ENCODE results near the gene FRMPD4. TPM values are rescaled to one million over a fixed set of nuclear protein-coding genes. Genes with fewer than 3 reads are reported as not detected.

FRMPD4 gene
- total and polyA plus RNA-seq, 10 of the 15 experiments (the other 5 are each of a cell fraction or from before 2014, with no cell fraction given): not detected

- CTCF ChIA-PET: interaction anchor here (0.6 to 1.7 kb wide), 2 partner anchors 9 to 62 kb away, joined by 4 to 9 read pairs; no protein-coding TSS in a partner anchor
- H2AFZ ChIP-seq (ENCODE audit: control insufficient read depth, low read depth, low read length): no peak overlapping the region
- no peaks in the 10 kb centered on the region for H3K4me1 ChIP-seq (ENCODE audit: control insufficient read depth, insufficient read depth, low read length)
- no peak overlapping the region for H3K4me3 ChIP-seq
- no peak overlapping the region for H3K27ac ChIP-seq (ENCODE audit: control insufficient read depth, insufficient read depth)
- 22% methylated on average over 1 of the region's 1 CpG for WGBS (ENCODE audit: insufficient coverage, insufficient replicate concordance, low lambda C conversion rate, missing lambda C conversion rate)
- POLR2A ChIA-PET: interaction anchor here (0.5 to 0.7 kb wide), 2 partner anchors 107 to 233 kb away, joined by 5 to 8 read pairs; no protein-coding TSS in a partner anchor
- H3K9me3 ChIP-seq (replicated peaks; ENCODE audit: control insufficient read depth, insufficient read depth, low read length): no peaks in the 10 kb centered on the region
- no peak overlapping the region for H3K4me2 ChIP-seq (ENCODE audit: control insufficient read depth, insufficient read depth)
- ATAC-seq: no peak
- no peaks in the 10 kb centered on the region for H4K20me1 ChIP-seq (ENCODE audit: control insufficient read depth, insufficient read depth)
- in situ Hi-C loops (cut with MboI) (no loop called here), intact Hi-C loops (cut with micrococcal nuclease; ENCODE audit: unreplicated experiment) (loop anchor here (10.0 kb wide), 1 partner anchor 488 kb away; no protein-coding TSS in a partner anchor)
- TF ChIP-seq MXI1 (IDR thresholded peaks at IDR 0.05; ENCODE audit: low read depth, low read length): no peak
- no peak for TF ChIP-seq SMAD1 (IDR thresholded peaks at IDR 0.05; ENCODE audit: low read depth, partially characterized antibody)
- TF ChIP-seq LARP7 (IDR thresholded peaks at IDR 0.05): no peak
- no peak for TF ChIP-seq DPF2 (IDR thresholded peaks at IDR 0.05)
- no peak for TF ChIP-seq HDGF (IDR thresholded peaks at IDR 0.05)
- H3K36me3 ChIP-seq (ENCODE audit: control insufficient read depth in 2 of 2, insufficient read depth in 2 of 2, low read length in 1 of 2): no peaks in the 10 kb centered on the region
- no peak overlapping the region for H3K9ac ChIP-seq (ENCODE audit: control insufficient read depth, insufficient read depth, low read length)
- FAIRE-seq: no peak
- DNase-seq (ENCODE audit: low read depth, low spot score): no peak
- RAD21 ChIA-PET (ENCODE audit: unreplicated experiment): no interaction called here
- no TSS peak for BruUV-seq (replicated peaks)
- H3K27me3 ChIP-seq (replicated peaks in 1 of 2; ENCODE audit: control insufficient read depth in 2 of 2, insufficient read depth in 2 of 2, low read length in 1 of 2): no peaks in the 10 kb centered on the region; a peak in 1 of 4 replicates
- SMC1A ChIA-PET (ENCODE audit: uncharacterized antibody, unreplicated experiment): interaction anchor here (0.9 kb wide), 1 partner anchor 8 kb away, joined by 3 read pairs; no protein-coding TSS in a partner anchor
- H3K79me2 ChIP-seq (ENCODE audit: control insufficient read depth, insufficient read depth, low read length): no peaks in the 10 kb centered on the region
These were observed 424.8 kb downstream of the FRMPD4 start for GRCh38 chrX:12563121-12563520.

DNA sequence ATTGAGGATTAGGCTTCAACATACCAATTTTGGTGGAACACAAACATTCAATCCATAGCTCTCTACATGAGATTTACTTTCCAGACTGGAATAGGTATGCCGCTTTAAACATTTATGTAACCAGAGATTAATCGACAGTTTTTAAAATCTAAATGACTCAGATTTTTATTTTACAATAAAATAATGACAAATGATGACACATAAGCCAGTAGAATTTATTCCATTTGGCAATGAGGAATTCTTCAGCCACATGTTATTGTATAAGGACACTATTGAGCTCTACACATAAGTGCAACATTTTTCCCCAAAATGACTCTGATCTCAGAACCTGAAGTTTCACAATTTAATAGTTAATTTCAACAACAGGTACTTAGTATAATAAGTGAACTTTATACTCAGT, 425.9 kb downstream of the FRMPD4 start:
- in situ Hi-C loops (cut with MboI): no loop called here
- ChIA-PET CTCF (no interaction called here), RAD21 (ENCODE audit: unreplicated experiment) (no interaction called here), SMC1A (ENCODE audit: uncharacterized antibody, unreplicated experiment) (interaction anchor here (0.5 kb wide), 1 partner anchor 62 kb away, joined by 4 read pairs; no protein-coding TSS in a partner anchor), POLR2A (no interaction called here)
- FAIRE-seq (no peak), ATAC-seq (no peak), DNase-seq (ENCODE audit: low read depth, low spot score) (no peak)
- 32% methylated on average over 2 of the region's 2 CpGs for WGBS (ENCODE audit: insufficient coverage, insufficient replicate concordance, low lambda C conversion rate, missing lambda C conversion rate)
- Histone ChIP-seq H3K27me3 (replicated peaks in 1 of 2; ENCODE audit: control insufficient read depth in 2 of 2, insufficient read depth in 2 of 2, low read length in 1 of 2) (no peaks in the 10 kb centered on the region; a peak in 1 of 4 replicates), H3K36me3 (ENCODE audit: control insufficient read depth in 2 of 2, insufficient read depth in 2 of 2, low read length in 1 of 2) (no peaks in the 10 kb centered on the region), H3K27ac (ENCODE audit: control insufficient read depth, insufficient read depth) (no peak overlapping the region), H3K4me2 (ENCODE audit: control insufficient read depth, insufficient read depth) (no peak overlapping the region), H2AFZ (ENCODE audit: control insufficient read depth, low read depth, low read length) (no peak overlapping the region), H3K4me3 (no peak overlapping the region), H3K79me2 (ENCODE audit: control insufficient read depth, insufficient read depth, low read length) (no peaks in the 10 kb centered on the region), H3K9ac (ENCODE audit: control insufficient read depth, insufficient read depth, low read length) (no peak overlapping the region), H3K9me3 (replicated peaks; ENCODE audit: control insufficient read depth, insufficient read depth, low read length) (no peaks in the 10 kb centered on the region), H3K4me1 (ENCODE audit: control insufficient read depth, insufficient read depth, low read length) (no peaks in the 10 kb centered on the region), H4K20me1 (ENCODE audit: control insufficient read depth, insufficient read depth) (no peaks in the 10 kb centered on the region)
- intact Hi-C loops (cut with micrococcal nuclease; ENCODE audit: unreplicated experiment): loop anchor here (10.0 kb wide), 1 partner anchor 489 kb away; no protein-coding TSS in a partner anchor
- no TSS peak for BruUV-seq (replicated peaks)
- no peak for TF ChIP-seq KAT2A (conservative IDR thresholded peaks at IDR 0.05; ENCODE audit: control insufficient read depth, low read depth, low read length)
- TF ChIP-seq RAD51 (IDR thresholded peaks at IDR 0.05): no peak
- no peak for TF ChIP-seq SMARCA5 (IDR thresholded peaks at IDR 0.05)
- TF ChIP-seq DPF2 (IDR thresholded peaks at IDR 0.05): no peak

Data from GM12878 (cell line).